ENCODE results near the gene DCAF6. TPM values are rescaled to one million over a fixed set of nuclear protein-coding genes. Genes with fewer than 3 reads are reported as not detected.

Gene DCAF6
- total and polyA plus RNA-seq, 4 donors = 19.7 to 120 (median 28.2) TPM

- ATAC-seq (ENCODE audit: insufficient read depth, low FRiP score) = no peak
These were observed 29.6 kb downstream of the DCAF6 start for GRCh38 chr1:167966050-167966449.

GRCh38 chr1:167968569-167968968 is 32.1 kb downstream of the DCAF6 start:
- TF ChIP-seq CTCF (IDR thresholded peaks at IDR 0.05; ENCODE audit: control extremely low read depth, extremely low read depth) = no peak
- no peak for DNase-seq

More at GRCh38 chr1:167966050-167966449, 29.6 kb downstream of the DCAF6 start:
- Histone ChIP-seq H3K4me1 (ENCODE audit: control insufficient read depth in 5 of 5, insufficient read depth in 5 of 5, low read length in 5 of 5) (peaks cover 0 to 6% (median 0%) of the 10 kb centered on the region in 5 donors), H3K4me3 (no peak overlapping the region), H3K9ac (ENCODE audit: insufficient read depth in 1 of 2, low read length in 2 of 2) (no peak overlapping the region), H3K36me3 (ENCODE audit: control insufficient read depth in 4 of 4, insufficient read depth in 4 of 4, low read length in 4 of 4) (peaks cover 0 to 10% (median 5%) of the 10 kb centered on the region in 4 donors), H3K27me3 (ENCODE audit: control insufficient read depth in 3 of 3, insufficient read depth in 3 of 3, low read length in 2 of 3) (no peaks in the 10 kb centered on the region), H3K27ac (ENCODE audit: low read depth in 1 of 2, low read length in 1 of 2) (no peak overlapping the region), H3K9me3 (ENCODE audit: control insufficient read depth in 4 of 4, insufficient read depth in 3 of 4, low read length in 3 of 4) (peaks cover 0 to 2% (median 0%) of the 10 kb centered on the region in 4 donors)
- WGBS, 2 donors = 78 to 80% methylated on average over 4 of the region's 4 CpGs
- no peak for DNase-seq
- TF ChIP-seq CTCF (IDR thresholded peaks at IDR 0.05; ENCODE audit: control extremely low read depth, extremely low read depth) = no peak

GRCh38 chr1:167973832-167974231 is 37.3 kb downstream of the DCAF6 start:
- no peaks in the 10 kb centered on the region for H3K27me3 ChIP-seq (ENCODE audit: control insufficient read depth in 3 of 3, insufficient read depth in 3 of 3, low read length in 2 of 3)
- H3K9me3 ChIP-seq (ENCODE audit: control insufficient read depth in 4 of 4, insufficient read depth in 3 of 4, low read length in 3 of 4) = no peaks in the 10 kb centered on the region
- DNase-seq (peak in 2 of 3 donors; percentile 47 to 57), ATAC-seq (ENCODE audit: insufficient read depth, low FRiP score) (no peak)
- TF ChIP-seq CTCF (IDR thresholded peaks at IDR 0.05; ENCODE audit: control extremely low read depth, extremely low read depth) = no peak
- no peak overlapping the region for H3K4me3 ChIP-seq
- H3K36me3 ChIP-seq (ENCODE audit: control insufficient read depth in 4 of 4, insufficient read depth in 4 of 4, low read length in 4 of 4) = peaks cover 1 to 12% (median 7%) of the 10 kb centered on the region in 4 donors
- whole genome bisulfite sequencing, 2 donors = 75 to 83% methylated on average over 2 of the region's 2 CpGs
- H3K4me1 ChIP-seq (ENCODE audit: control insufficient read depth in 5 of 5, insufficient read depth in 5 of 5, low read length in 5 of 5) = peaks cover 0 to 6% (median 0%) of the 10 kb centered on the region in 5 donors
- no peak overlapping the region for H3K27ac ChIP-seq (ENCODE audit: low read depth in 1 of 2, low read length in 1 of 2)
- H3K9ac ChIP-seq (ENCODE audit: insufficient read depth in 1 of 2, low read length in 2 of 2) = no peak overlapping the region

More at GRCh38 chr1:167968569-167968968, 32.1 kb downstream of the DCAF6 start:
- WGBS, 2 donors = 76 to 82% methylated on average over 3 of the region's 3 CpGs
- no peak overlapping the region for H3K4me3 ChIP-seq
- peaks cover 0 to 2% (median 0%) of the 10 kb centered on the region in 4 donors for H3K9me3 ChIP-seq (ENCODE audit: control insufficient read depth in 4 of 4, insufficient read depth in 3 of 4, low read length in 3 of 4)
- H3K27ac ChIP-seq (ENCODE audit: low read depth in 1 of 2, low read length in 1 of 2) = no peak overlapping the region
- peaks cover 0 to 6% (median under 1%) of the 10 kb centered on the region in 5 donors for H3K4me1 ChIP-seq (ENCODE audit: control insufficient read depth in 5 of 5, insufficient read depth in 5 of 5, low read length in 5 of 5)
- peaks cover 0 to 10% (median 5%) of the 10 kb centered on the region in 4 donors for H3K36me3 ChIP-seq (ENCODE audit: control insufficient read depth in 4 of 4, insufficient read depth in 4 of 4, low read length in 4 of 4)
- no peak overlapping the region for H3K9ac ChIP-seq (ENCODE audit: insufficient read depth in 1 of 2, low read length in 2 of 2)
- no peak for ATAC-seq (ENCODE audit: insufficient read depth, low FRiP score)
- H3K27me3 ChIP-seq (ENCODE audit: control insufficient read depth in 3 of 3, insufficient read depth in 3 of 3, low read length in 2 of 3) = no peaks in the 10 kb centered on the region

- Histone ChIP-seq H3K4me1 (ENCODE audit: control insufficient read depth in 5 of 5, insufficient read depth in 5 of 5, low read length in 5 of 5) (peaks cover 0 to 6% (median 0%) of the 10 kb centered on the region in 5 donors), H3K9ac (ENCODE audit: insufficient read depth in 1 of 2, low read length in 2 of 2) (no peak overlapping the region), H3K36me3 (ENCODE audit: control insufficient read depth in 4 of 4, insufficient read depth in 4 of 4, low read length in 4 of 4) (peaks cover 1 to 12% (median 7%) of the 10 kb centered on the region in 4 donors), H3K4me3 (no peak overlapping the region), H3K27ac (ENCODE audit: low read depth in 1 of 2, low read length in 1 of 2) (no peak overlapping the region), H3K9me3 (ENCODE audit: control insufficient read depth in 4 of 4, insufficient read depth in 3 of 4, low read length in 3 of 4) (no peaks in the 10 kb centered on the region), H3K27me3 (ENCODE audit: control insufficient read depth in 3 of 3, insufficient read depth in 3 of 3, low read length in 2 of 3) (no peaks in the 10 kb centered on the region)
- no peak for ATAC-seq (ENCODE audit: insufficient read depth, low FRiP score)
- WGBS, 2 donors = 85% methylated on average over 4 of the region's 4 CpGs
- DNase-seq = no peak
- TF ChIP-seq CTCF (IDR thresholded peaks at IDR 0.05; ENCODE audit: control extremely low read depth, extremely low read depth) = no peak
These were observed 38.2 kb downstream of the DCAF6 start for GRCh38 chr1:167974698-167975097.

Data from lung (tissue), 12 donors.